ENCODE data around the gene AKR1C1. TPM values are rescaled to one million over a fixed set of nuclear protein-coding genes. Genes with fewer than 3 reads are reported as not detected.
"Not testable (repeated sequence)": the region's sequence is repeated elsewhere in the genome, so short reads cannot be mapped to it uniquely, and the experiment has no call there.

Gene AKR1C1
- total RNA-seq, 1 donor from 2014 or later = 3.7 TPM

DNA sequence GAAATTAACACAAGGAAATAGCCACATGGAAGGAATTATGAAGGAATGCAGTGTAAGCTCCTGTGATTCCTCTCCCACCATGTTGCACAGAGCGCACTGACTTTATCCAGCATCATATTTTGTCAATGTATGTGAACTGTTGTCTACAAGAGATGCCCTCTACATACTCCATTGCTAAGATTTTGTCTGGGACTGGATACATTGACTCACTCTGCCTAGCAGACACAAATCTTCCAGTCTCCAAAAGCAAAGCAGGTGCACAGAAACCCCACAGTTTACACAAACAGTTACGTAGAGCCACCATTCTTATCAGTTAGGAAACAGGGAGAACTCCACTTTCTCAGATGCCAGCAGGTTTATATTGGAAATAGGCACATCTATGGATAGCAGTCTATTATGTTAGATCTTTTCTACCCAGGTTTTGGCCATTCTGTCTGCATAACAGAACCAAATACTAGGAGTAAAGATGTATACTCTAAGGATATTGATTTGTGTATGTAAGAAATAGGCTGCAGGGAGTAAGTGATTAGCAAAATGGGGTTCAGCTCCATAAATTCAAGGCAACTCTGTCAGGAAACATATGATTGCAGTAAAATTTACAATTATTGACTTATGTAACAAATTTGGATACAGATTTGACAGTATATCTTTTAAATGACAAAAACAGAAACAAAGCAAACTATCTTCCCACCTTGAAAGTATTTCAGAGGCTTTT lies 39.0 kb downstream of the AKR1C1 start:
- DNase-seq (ENCODE audit: low read depth, low spot score) = no peak
- Mint-ChIP-seq H3K36me3 (ENCODE audit: low read depth) (no peaks in the 10 kb centered on the region), H3K4me1 (no peaks in the 10 kb centered on the region), H3K27me3 (ENCODE audit: low read depth) (no peaks in the 10 kb centered on the region), H3K9me3 (peaks cover 3% of the 10 kb centered on the region), H3K27ac (ENCODE audit: unreplicated experiment) (no peak overlapping the region), H3K4me3 (no peak overlapping the region)
- TF ChIP-seq, protein P1, sequence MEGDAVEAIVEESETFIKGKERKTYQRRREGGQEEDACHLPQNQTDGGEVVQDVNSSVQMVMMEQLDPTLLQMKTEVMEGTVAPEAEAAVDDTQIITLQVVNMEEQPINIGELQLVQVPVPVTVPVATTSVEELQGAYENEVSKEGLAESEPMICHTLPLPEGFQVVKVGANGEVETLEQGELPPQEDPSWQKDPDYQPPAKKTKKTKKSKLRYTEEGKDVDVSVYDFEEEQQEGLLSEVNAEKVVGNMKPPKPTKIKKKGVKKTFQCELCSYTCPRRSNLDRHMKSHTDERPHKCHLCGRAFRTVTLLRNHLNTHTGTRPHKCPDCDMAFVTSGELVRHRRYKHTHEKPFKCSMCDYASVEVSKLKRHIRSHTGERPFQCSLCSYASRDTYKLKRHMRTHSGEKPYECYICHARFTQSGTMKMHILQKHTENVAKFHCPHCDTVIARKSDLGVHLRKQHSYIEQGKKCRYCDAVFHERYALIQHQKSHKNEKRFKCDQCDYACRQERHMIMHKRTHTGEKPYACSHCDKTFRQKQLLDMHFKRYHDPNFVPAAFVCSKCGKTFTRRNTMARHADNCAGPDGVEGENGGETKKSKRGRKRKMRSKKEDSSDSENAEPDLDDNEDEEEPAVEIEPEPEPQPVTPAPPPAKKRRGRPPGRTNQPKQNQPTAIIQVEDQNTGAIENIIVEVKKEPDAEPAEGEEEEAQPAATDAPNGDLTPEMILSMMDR (conservative IDR thresholded peaks at IDR 0.05) = no peak

DNA sequence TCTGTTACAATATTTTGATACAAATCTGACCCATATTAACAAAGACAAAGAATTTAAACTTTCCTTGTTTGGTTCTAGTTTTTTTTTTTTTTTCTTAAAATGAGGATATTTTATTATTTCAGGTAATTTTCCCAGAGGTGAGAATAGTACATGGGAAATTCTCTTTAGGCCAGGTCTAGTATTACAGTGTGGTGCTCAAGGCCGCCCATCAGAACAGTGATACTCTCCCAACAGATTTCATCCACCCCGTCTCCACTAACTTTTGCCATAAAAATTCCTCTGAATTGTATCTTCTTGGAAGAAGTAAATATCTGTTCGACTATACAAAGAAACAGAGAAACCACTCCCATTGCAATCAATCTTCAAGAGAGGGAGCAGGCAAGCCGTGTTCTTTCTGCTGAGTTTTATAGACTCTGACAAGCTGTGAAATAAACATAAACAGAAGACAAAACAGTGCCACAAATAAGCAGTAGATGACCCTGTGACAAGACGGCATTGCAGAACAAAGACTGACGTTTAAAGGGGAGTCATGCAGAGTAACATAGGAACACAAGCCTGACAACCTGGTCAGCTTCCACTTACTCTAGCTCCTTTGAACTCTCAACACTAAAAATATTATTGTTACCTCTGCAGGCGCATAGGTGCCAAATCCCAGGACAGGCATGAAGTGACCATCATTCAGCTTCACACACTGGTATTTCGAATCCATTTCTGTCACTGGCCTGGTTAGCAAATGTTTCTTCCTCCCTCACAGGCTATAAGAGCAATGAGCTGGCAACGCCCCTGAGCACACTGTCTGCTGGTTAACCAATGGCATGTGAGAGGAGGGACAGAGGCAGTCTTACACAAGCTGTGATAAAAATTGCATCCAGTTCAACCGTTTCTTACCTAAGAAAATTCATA lies 40.2 kb downstream of the AKR1C1 start, which contains the start of gene AKR1C2:
TSS of gene AKR1C2 (minus strand) at position 731 of the 903 bp plus-strand sequence. CDS start at position 709, 22 bp downstream.
- H3K4me1 Mint-ChIP-seq; H3K27me3 Mint-ChIP-seq (ENCODE audit: low read depth); DNase-seq (ENCODE audit: low read depth, low spot score); H3K9me3 Mint-ChIP-seq; H3K36me3 Mint-ChIP-seq (ENCODE audit: low read depth): not testable (repeated sequence)
- Mint-ChIP-seq H3K27ac (ENCODE audit: unreplicated experiment) (peak within 1 kb of the TSS; percentile 50), H3K4me3 (peak within 1 kb of the TSS; percentile 62)

DNA sequence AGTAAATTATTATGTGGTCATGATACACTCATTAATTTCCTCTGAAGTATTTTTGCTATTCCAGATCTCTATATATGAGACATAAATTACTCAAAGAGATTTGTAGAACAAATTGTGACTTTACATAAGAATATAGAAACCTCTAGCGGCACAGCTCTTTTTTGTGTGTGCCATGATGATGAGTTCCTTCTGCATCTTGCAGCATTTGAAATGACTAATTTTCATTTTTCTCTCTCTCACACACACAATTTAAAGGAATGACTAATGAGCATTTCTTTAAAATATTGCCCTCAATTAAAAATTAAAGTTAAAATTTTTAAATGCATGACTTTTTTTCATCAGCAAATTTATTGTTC lies 40.8 kb downstream of the AKR1C1 start:
- H3K27ac Mint-ChIP-seq (ENCODE audit: unreplicated experiment); H3K27me3 Mint-ChIP-seq (ENCODE audit: low read depth); DNase-seq (ENCODE audit: low read depth, low spot score); H3K9me3 Mint-ChIP-seq; H3K36me3 Mint-ChIP-seq (ENCODE audit: low read depth); H3K4me1 Mint-ChIP-seq; H3K4me3 Mint-ChIP-seq: not testable (repeated sequence)

DNA sequence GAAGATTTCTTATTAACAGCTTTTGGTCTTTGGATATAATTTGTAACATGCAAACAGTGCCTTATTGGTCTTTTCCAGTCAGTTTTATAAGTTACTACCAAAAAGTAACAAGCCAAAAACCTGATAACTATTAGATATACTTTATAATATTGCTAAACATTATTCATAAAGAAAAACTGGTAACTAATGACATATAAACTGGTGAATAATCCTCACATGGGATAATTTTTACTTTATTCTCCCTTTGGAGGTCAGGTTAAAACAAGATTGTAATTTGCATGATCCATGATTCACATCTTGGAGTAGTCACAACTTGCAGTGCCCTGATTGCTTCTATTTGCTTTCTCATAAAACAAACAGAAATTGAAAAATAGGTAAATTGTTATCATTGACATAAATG lies 41.3 kb downstream of the AKR1C1 start:
- not testable (repeated sequence) for H3K27me3 Mint-ChIP-seq (ENCODE audit: low read depth); H3K27ac Mint-ChIP-seq (ENCODE audit: unreplicated experiment); H3K36me3 Mint-ChIP-seq (ENCODE audit: low read depth); DNase-seq (ENCODE audit: low read depth, low spot score); H3K4me1 Mint-ChIP-seq; H3K4me3 Mint-ChIP-seq; H3K9me3 Mint-ChIP-seq

DNA sequence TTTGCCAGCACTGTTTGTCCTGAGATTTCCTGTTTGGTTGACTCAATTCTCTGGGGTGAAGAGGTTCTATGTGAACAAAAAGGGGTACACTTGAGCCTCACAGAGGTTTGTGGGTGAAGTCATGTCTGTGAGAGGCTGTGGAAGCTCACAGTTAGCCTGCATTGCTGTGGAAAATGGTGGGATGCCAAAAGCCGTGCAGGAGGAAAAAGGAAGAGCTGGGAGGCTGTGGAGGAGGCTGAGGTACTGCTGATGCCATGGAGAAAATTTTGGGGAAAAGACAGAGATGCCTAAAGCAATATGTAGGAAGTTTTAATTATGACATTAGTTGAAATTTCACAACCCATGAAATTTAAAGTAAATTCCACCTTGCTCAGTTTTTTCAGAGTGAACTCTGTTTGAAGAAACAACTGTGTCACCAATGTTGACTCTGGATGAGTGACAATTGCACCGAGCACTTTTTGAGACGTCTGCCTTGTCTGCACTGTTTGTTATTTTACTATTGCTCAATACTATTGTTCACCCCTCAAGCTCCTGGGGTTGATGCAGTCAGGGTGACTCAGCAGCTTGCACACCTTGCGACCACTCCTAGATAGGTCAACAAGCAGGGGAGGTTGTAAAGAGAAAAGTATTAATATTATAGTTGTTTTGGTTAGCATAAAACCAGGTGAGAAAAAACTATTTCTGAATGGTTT lies 45.8 kb downstream of the AKR1C1 start:
- H3K9me3 Mint-ChIP-seq; H3K27ac Mint-ChIP-seq (ENCODE audit: unreplicated experiment); H3K36me3 Mint-ChIP-seq (ENCODE audit: low read depth); H3K4me3 Mint-ChIP-seq; H3K27me3 Mint-ChIP-seq (ENCODE audit: low read depth); DNase-seq (ENCODE audit: low read depth, low spot score); H3K4me1 Mint-ChIP-seq: not testable (repeated sequence)

DNA sequence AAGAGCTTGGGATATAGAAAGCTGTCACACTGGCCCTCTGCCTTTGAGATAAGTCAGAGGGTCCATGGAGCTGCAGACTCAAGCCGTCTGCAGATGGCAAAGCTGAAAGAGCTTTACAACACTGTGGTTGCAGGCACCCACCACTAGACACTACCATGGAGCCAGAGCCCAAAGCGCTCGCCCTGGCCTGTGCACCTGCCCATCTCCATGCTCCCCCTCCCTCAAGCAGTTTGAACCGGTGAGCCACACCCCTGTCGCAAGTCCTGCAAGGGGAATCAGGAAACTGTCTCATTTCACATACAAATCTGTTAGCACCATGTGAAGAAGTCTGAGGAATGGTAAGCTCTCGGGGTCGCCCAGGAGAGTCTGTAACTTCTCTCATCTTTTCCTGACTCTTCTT lies 46.8 kb downstream of the AKR1C1 start:
- not testable (repeated sequence) for H3K4me1 Mint-ChIP-seq; H3K27ac Mint-ChIP-seq (ENCODE audit: unreplicated experiment); H3K4me3 Mint-ChIP-seq; H3K27me3 Mint-ChIP-seq (ENCODE audit: low read depth); H3K36me3 Mint-ChIP-seq (ENCODE audit: low read depth); H3K9me3 Mint-ChIP-seq; DNase-seq (ENCODE audit: low read depth, low spot score)

DNA sequence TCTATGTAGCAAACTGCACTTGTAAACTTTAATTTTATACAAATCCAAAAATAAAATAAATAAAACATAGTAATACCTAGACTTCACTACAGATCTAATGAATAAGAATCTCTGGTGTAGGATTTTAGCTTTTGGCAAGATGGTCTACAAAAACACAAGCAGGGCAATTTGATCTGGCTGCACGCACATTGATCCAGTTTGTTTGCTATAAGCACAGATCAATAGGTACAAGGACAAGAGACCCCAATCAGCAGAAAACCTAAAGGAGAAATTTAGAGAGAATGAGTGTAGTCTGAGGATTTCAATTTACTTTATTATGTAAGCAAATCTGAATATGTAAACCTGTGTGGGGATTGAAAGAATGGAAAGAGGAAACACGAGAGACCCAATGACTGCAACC lies 48.2 kb downstream of the AKR1C1 start:
- H3K27me3 Mint-ChIP-seq (ENCODE audit: low read depth); H3K36me3 Mint-ChIP-seq (ENCODE audit: low read depth); H3K4me3 Mint-ChIP-seq; H3K9me3 Mint-ChIP-seq; H3K27ac Mint-ChIP-seq (ENCODE audit: unreplicated experiment); DNase-seq (ENCODE audit: low read depth, low spot score); H3K4me1 Mint-ChIP-seq: not testable (repeated sequence)

DNA sequence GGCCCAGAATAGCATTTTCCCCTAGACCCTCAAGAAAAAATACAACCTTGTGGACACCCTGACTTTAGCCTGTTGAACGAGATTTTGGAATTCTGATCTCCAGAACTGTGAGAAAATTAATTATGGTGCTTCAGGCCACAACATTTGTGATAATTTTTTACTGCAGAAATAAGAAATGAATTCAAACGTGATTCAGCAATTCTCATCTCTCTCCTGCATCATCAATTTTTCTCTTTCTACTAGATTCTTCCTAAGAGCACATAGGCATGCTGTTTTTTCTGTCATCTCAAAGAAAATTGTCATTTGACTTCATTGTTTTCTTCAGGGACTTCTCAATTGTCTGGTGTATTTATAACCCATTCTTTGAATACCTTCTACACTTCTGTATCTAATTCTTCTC lies 49.4 kb downstream of the AKR1C1 start:
- no peak for DNase-seq (ENCODE audit: low read depth, low spot score)
- no peak overlapping the region for H3K27ac Mint-ChIP-seq (ENCODE audit: unreplicated experiment)
- no peaks in the 10 kb centered on the region for H3K36me3 Mint-ChIP-seq (ENCODE audit: low read depth)
- H3K4me1 Mint-ChIP-seq = no peaks in the 10 kb centered on the region
- H3K4me3 Mint-ChIP-seq = no peak overlapping the region
- H3K9me3 Mint-ChIP-seq = no peaks in the 10 kb centered on the region
- TF ChIP-seq, protein P1 (conservative IDR thresholded peaks at IDR 0.05) = no peak
- H3K27me3 Mint-ChIP-seq (ENCODE audit: low read depth) = no peaks in the 10 kb centered on the region
